H1 (cell line): ENCODE measurements around the gene KLRK1. TPM values are rescaled to one million over a fixed set of nuclear protein-coding genes. Genes with fewer than 3 reads are reported as not detected.

Source experiments
- CTCF ChIA-PET: fragments of 300-600 bp; sonication (Branson Sonifier 250); formaldehyde crosslinking; loops from one replicate; lab custom pipeline; 2021; ENCODE audit not compliant: partially characterized antibody; lab: Charles Lee
- POLR2A ChIA-PET: fragments of 300-600 bp; sonication (Branson Sonifier 250); formaldehyde crosslinking; loops from one replicate; lab custom pipeline; 2021; ENCODE audit warnings: inconsistent platforms; ENCODE audit not compliant: partially characterized antibody; lab: Charles Lee
- DNase-seq, 2 experiments: peaks; one replicate each; pipeline versions ENCODE4 v3.0.0 to v3.0.0-alpha.2; 2010 to 2022; ENCODE audit warnings: low spot score in 2 of 2, low read depth in 1 of 2, mixed read lengths in 1 of 2
- FAIRE-seq: peaks from 2 replicates; lab custom pipeline; 2011; peaks lifted over from hg19 to GRCh38; lab: Jason Lieb, UNC
- H2AFZ ChIP-seq: 2 replicates; pipeline ENCODE4 v1.8.1; 2012; ENCODE audit warnings: low read length, inconsistent platforms
- H2AK5ac ChIP-seq: 2 replicates; pipeline ENCODE4 v1.6.1; 2013; ENCODE audit warnings: low read depth, low read length
- H2BK120ac ChIP-seq: replicated peaks from 2 replicates; pipeline ENCODE3; 2013; ENCODE audit warnings: low read depth, low read length, inconsistent platforms
- H2BK12ac ChIP-seq: 2 replicates; pipeline ENCODE4 v1.6.1; 2013; ENCODE audit warnings: low read depth, low read length
- H2BK15ac ChIP-seq: 2 replicates; pipeline ENCODE4 v1.6.1; 2013; ENCODE audit warnings: low read length
- H2BK20ac ChIP-seq: 2 replicates; pipeline ENCODE4 v1.6.1; 2013; ENCODE audit warnings: low read length
- H2BK5ac ChIP-seq: 2 replicates; pipeline ENCODE4 v1.6.1; 2013; ENCODE audit warnings: low read depth, low read length
- H3K14ac ChIP-seq: 2 replicates; pipeline ENCODE4 v1.6.1; 2013; ENCODE audit warnings: inconsistent platforms; ENCODE audit not compliant: insufficient read length
- H3K18ac ChIP-seq: 2 replicates; pipeline ENCODE4 v1.6.1; 2013; ENCODE audit warnings: low read length; ENCODE audit errors: extremely low read depth
- H3K23ac ChIP-seq: 2 replicates; pipeline ENCODE4 v1.6.1; 2013; ENCODE audit warnings: inconsistent platforms; ENCODE audit not compliant: insufficient read length
- H3K23me2 ChIP-seq: 2 replicates; pipeline ENCODE4 v1.6.1; 2013; ENCODE audit warnings: low read depth, low read length
- H3K27ac ChIP-seq: 2 replicates; pipeline ENCODE4 v1.6.1; 2011; ENCODE audit warnings: low read depth, low read length, inconsistent platforms
- H3K27me3 ChIP-seq, 4 experiments: replicated peaks in 1 of 4; 1 replicate in 1 of 4; 2 replicates in 3 of 4; pipeline versions ENCODE4 v1.6.1 to v1.8.1; 2011 to 2013; ENCODE audit warnings: low read length in 3 of 4, mild to moderate bottlenecking in 3 of 4, inconsistent platforms in 2 of 4, mixed read lengths in 2 of 4, moderate library complexity in 1 of 4; ENCODE audit not compliant: control insufficient read depth in 3 of 4, insufficient read depth in 3 of 4; ENCODE audit errors: extremely low read depth in 1 of 4
- H3K36me3 ChIP-seq, 4 experiments: 2 replicates each; pipeline versions ENCODE4 v1.6.1 to v1.8.1; 2011 to 2013; ENCODE audit warnings: mild to moderate bottlenecking in 4 of 4, low read length in 3 of 4, moderate library complexity in 2 of 4, control low read depth in 1 of 4, inconsistent platforms in 1 of 4; ENCODE audit not compliant: insufficient read depth in 4 of 4, control insufficient read depth in 2 of 4
- H3K4ac ChIP-seq: replicated peaks from 2 replicates; pipeline ENCODE3; 2013; ENCODE audit warnings: low read length, low read depth, mixed read lengths, inconsistent platforms; ENCODE audit not compliant: insufficient read length
- H3K4me1 ChIP-seq, 4 experiments: replicated peaks in 1 of 4; 1 replicate in 1 of 4; 2 replicates in 3 of 4; pipeline versions ENCODE4 v1.6.1 to v1.8.1; 2011 to 2013; ENCODE audit warnings: low read length in 3 of 4, inconsistent platforms in 2 of 4, mixed read lengths in 1 of 4; ENCODE audit not compliant: insufficient read depth in 4 of 4, control insufficient read depth in 3 of 4
- H3K4me2 ChIP-seq, 2 experiments: 2 replicates each; pipeline versions ENCODE4 v1.6.1 to v1.8.1; 2011 to 2013; ENCODE audit warnings: low read depth in 2 of 2, low read length in 2 of 2, control low read depth in 1 of 2, inconsistent platforms in 1 of 2, mild to moderate bottlenecking in 1 of 2; ENCODE audit not compliant: insufficient read depth in 1 of 2
- H3K4me3 ChIP-seq, 4 experiments: fragments of 200-600, 300-600 bp in 1 of 4; sonication (generic), shearing (Covaris generic), sonication (Bioruptor Twin) in 1 of 4; 2 replicates each; pipeline versions ENCODE4 v1.5.1 to v1.8.1; 2011 to 2016; ENCODE audit warnings: low read length in 4 of 4, low read depth in 3 of 4, control low read depth in 2 of 4, inconsistent platforms in 2 of 4, mild to moderate bottlenecking in 2 of 4, mixed read lengths in 1 of 4, moderate library complexity in 1 of 4; ENCODE audit not compliant: insufficient read depth in 2 of 4; ENCODE audit errors: extremely low read depth in 1 of 4
- H3K56ac ChIP-seq: replicated peaks from 2 replicates; pipeline ENCODE3; 2013; ENCODE audit warnings: low read depth, mild to moderate bottlenecking, mixed read lengths, low read length, inconsistent platforms; ENCODE audit not compliant: insufficient read length
- H3K79me1 ChIP-seq: 2 replicates; pipeline ENCODE4 v1.6.1; 2013; ENCODE audit warnings: low read depth, low read length, control low read depth
- H3K79me2 ChIP-seq, 2 experiments: 2 replicates each; pipeline versions ENCODE4 v1.6.1 to v1.8.1; 2012 to 2013; ENCODE audit warnings: low read length in 2 of 2, mild to moderate bottlenecking in 2 of 2, inconsistent platforms in 1 of 2; ENCODE audit not compliant: insufficient read depth in 2 of 2, control insufficient read depth in 1 of 2
- H3K9ac ChIP-seq, 4 experiments: replicated peaks in 1 of 4; 1 replicate in 1 of 4; 2 replicates in 3 of 4; pipeline versions ENCODE4 v1.6.1 to v1.8.1; 2011 to 2013; ENCODE audit warnings: low read depth in 3 of 4, low read length in 3 of 4, control low read depth in 2 of 4, mild to moderate bottlenecking in 2 of 4, moderate library complexity in 2 of 4, inconsistent platforms in 1 of 4; ENCODE audit errors: extremely low read depth in 1 of 4
- H3K9me3 ChIP-seq, 2 experiments: 2 replicates each; pipeline versions ENCODE4 v1.6.1 to v1.8.1; 2012 to 2013; ENCODE audit warnings: mild to moderate bottlenecking in 2 of 2, moderate library complexity in 2 of 2, control low read depth in 1 of 2, inconsistent platforms in 1 of 2, low read depth in 1 of 2, low read length in 1 of 2, mixed read lengths in 1 of 2; ENCODE audit not compliant: insufficient read depth in 2 of 2
- H4K20me1 ChIP-seq, 2 experiments: replicated peaks in 1 of 2; 2 replicates each; pipeline versions ENCODE3 to v1.8.1; 2011 to 2013; ENCODE audit warnings: inconsistent platforms in 2 of 2, low read length in 2 of 2, mild to moderate bottlenecking in 1 of 2; ENCODE audit not compliant: insufficient read depth in 2 of 2, control insufficient read depth in 1 of 2
- H4K5ac ChIP-seq: 2 replicates; pipeline ENCODE4 v1.6.1; 2013; ENCODE audit warnings: low read length, low read depth, mixed read lengths, inconsistent platforms; ENCODE audit not compliant: insufficient read length
- H4K8ac ChIP-seq: 2 replicates; pipeline ENCODE4 v1.8.0; 2013; ENCODE audit warnings: mild to moderate bottlenecking, moderate library complexity, low read length, inconsistent platforms; ENCODE audit not compliant: insufficient read depth; ENCODE audit errors: extremely low read depth
- H4K91ac ChIP-seq: replicated peaks from 2 replicates; pipeline ENCODE3; 2013; ENCODE audit warnings: low read length, mixed read lengths, inconsistent platforms; ENCODE audit not compliant: insufficient read length
- BACH1 ChIP-seq: IDR thresholded peaks from 2 replicates; pipeline ENCODE4 v1.6.1; 2012; ENCODE audit warnings: low read length, improper control_type of control experiment
- WGBS, 2 experiments: shearing (Covaris generic) in 1 of 2; methylation state at CpG; one replicate each; pipeline versions ENCODE4 v1.1.6 to v1.1.7; 2013 to 2015; ENCODE audit warnings: low lambda C conversion rate in 2 of 2, mixed read lengths in 2 of 2, inconsistent platforms in 1 of 2, low coverage in 1 of 2, missing lambda C conversion rate in 1 of 2; ENCODE audit not compliant: insufficient replicate concordance in 2 of 2, insufficient coverage in 1 of 2, insufficient read length in 1 of 2; ENCODE audit errors: extremely low coverage in 1 of 2, missing lambda C conversion rate in 1 of 2; 5-methylcytosine and 5-hydroxymethylcytosine counted together
- polyA plus RNA-seq, 7 experiments: library from polyadenylated mRNA; depleted of rRNA in 3 of 7; stranded (reverse) in 5 of 7; unstranded in 2 of 7; fragments of >200 nt in 5 of 7; fragments of 200-250 nt in 2 of 7; gene quantifications; 1 replicate in 5 of 7; 2 replicates in 1 of 7; 4 replicates in 1 of 7; pipeline versions ENCODE4 v1.2.1 to v1.2.3, GENCODE V29; 2011 to 2013; ENCODE audit warnings: missing spikeins in 2 of 7, mixed read lengths in 2 of 7
- total RNA-seq: library from RNA; stranded (reverse); fragmentation: NEBNext Ultra II Directional; extraction: Animal tissue kit (Norgen Biotek cat#: 25700); gene quantifications from 2 replicates; pipeline ENCODE4 v1.2.1, GENCODE V29; 2021

Gene KLRK1
- total and polyA plus RNA-seq, 2 of the 8 experiments (the other 6 are each of a cell fraction or from before 2014, with no cell fraction given), result not detected

DNA sequence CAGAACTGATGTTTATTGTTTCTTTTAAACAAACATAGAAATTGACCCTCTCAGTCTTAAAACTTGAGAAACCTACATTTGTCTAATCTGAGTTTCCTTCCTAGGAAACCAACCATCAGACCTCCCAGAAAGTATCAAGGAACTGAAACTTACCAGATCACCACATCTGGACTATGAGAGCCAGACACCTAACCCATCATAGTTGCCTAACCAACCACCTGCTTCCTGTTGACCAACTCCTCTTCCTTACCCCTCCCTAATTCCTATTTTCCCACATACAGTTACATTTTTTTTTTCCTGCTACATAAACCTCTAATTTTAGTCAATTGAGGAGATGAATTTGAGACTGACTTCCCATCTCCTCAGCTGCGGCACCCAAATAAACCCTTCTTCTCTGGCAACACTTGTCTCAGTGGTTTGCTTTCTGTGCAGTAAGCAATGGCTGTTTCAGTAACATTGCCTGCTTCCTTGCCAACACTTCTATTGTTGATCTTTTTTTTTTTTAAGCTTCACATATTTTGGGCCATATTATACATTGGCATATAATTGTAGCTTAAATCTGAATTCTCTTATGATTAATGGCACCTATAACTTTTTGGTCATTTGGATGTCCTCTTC, 47.8 kb downstream of the KLRK1 start:
- Histone ChIP-seq H4K91ac (no peak overlapping the region), H2BK120ac (no peak overlapping the region), H3K4ac (no peak overlapping the region), H3K4me3 (no peak overlapping the region), H3K18ac (no peak overlapping the region), H2BK5ac (no peak overlapping the region), H2BK15ac (no peak overlapping the region), H2AK5ac (no peak overlapping the region), H4K8ac (no peak overlapping the region), H3K79me2 (no peaks in the 10 kb centered on the region), H3K23me2 (no peaks in the 10 kb centered on the region), H3K4me2 (no peak overlapping the region), H3K56ac (no peak overlapping the region), H3K9me3 (peaks cover 0 to 6% of the 10 kb centered on the region in 2 experiments; a peak in 1 of 4 replicates), H3K27me3 (no peaks in the 10 kb centered on the region), H3K4me1 (no peaks in the 10 kb centered on the region), H4K5ac (no peak overlapping the region), H3K23ac (no peak overlapping the region), H3K36me3 (no peaks in the 10 kb centered on the region), H3K27ac (no peak overlapping the region), H3K14ac (no peak overlapping the region), H2BK12ac (no peak overlapping the region), H2BK20ac (no peak overlapping the region), H3K79me1 (no peaks in the 10 kb centered on the region), H4K20me1 (no peaks in the 10 kb centered on the region), H2AFZ (no peak overlapping the region), H3K9ac (no peak overlapping the region)
- POLR2A ChIA-PET, result no interaction called here
- 89% methylated on average over 1 of the region's 1 CpG; no CpG with 5 or more reads in 1 of the 2 experiments for WGBS, 2 experiments
- TF ChIP-seq BACH1, result no peak
- DNase-seq (no peak), FAIRE-seq (no peak)
- CTCF ChIA-PET, result interaction anchor here (1.5 to 2.0 kb wide), 2 partner anchors 9 to 24 kb away, joined by 5 to 7 read pairs; no protein-coding TSS in a partner anchor
